ENCODE results near the gene KCTD5.
"Not testable (repeated sequence)": the region's sequence is repeated elsewhere in the genome, so short reads cannot be mapped to it uniquely, and the experiment has no call there.

The KCTD5 gene

DNA sequence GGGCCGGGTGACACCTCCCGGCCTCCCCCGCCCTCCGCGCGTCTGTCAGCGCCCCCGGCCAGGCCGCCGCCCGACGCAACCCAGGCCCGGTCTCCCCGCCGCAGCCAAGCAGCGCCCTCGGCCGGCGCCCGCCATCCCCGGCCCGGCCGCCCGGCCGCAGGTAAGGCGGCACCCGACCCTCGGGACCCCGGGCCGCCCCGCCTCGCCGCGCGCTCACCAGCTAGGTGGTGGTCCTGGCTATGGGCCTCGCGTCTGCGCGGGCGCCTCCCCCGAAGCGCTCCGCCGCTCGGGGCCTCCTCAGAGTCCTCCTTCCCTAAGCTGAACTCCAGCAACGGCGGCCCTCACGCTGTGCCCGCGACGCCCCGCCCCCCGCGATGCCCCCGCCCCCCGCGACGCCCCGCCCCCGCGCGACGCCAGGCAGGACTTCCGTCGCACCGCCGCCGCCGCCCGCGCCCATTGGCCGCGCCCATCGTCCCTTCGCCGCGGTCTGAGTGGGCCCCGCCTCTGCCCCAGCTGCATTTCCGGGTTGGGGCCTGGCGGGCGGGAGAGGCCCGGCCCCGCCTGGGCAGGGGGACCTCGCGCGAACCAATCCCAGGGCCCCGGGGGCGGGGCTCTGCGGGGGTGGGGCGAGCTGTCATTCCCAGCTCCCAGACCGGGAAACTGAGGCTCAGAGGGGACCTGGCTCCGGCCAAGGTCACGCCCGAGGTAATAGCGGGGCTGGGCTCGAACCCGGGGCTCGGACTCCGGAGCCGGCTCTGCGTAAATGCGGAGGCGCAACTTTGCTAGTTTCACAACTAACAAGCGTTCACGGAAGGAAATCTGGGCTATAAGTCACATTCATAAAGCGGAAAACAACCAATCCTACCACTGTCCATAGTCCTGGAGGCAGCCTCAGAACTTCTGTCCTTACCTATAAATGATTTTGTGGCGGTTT lies 9.0 kb upstream of the KCTD5 start:
- Histone ChIP-seq H3K4me1 (ENCODE audit: control insufficient read depth, insufficient read depth, low read length, poor library complexity, severe bottlenecking) (peaks cover 9% of the 10 kb centered on the region), H3K9me3 (ENCODE audit: control insufficient read depth, low read length) (no peaks in the 10 kb centered on the region), H3K27ac (ENCODE audit: low read depth, low read length, severe bottlenecking) (no peak overlapping the region), H3K4me3 (ENCODE audit: extremely low read depth, insufficient read depth, low read length, poor library complexity, severe bottlenecking) (peak overlapping the region; percentile 44), H3K36me3 (ENCODE audit: control insufficient read depth, insufficient read depth, low read length) (no peaks in the 10 kb centered on the region)
- WGBS, 2 experiments (ENCODE audit: insufficient coverage in 2 of 2): 2 to 3% methylated on average over 42 to 63 of the region's 107 CpGs

DNA sequence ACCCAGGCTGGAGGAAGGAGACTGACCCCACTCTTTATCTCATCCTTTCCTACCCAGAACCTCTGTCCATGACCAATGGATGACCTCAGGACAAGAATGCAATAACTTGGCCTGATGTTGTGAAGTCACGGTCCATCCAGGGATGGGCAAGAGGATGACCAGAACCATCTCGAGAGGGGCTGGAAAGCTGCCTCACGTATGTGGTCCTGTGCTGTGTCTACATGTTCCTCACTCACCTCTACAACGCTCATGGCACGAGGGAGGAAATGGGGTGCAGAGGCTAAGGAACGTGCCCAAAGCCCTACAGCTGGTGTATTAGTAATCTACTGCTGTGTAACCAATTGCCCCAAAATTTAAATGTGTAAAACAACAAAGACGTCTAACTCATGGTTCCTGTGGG lies 7.3 kb upstream of the KCTD5 start:
- H3K27ac ChIP-seq (ENCODE audit: low read depth, low read length, severe bottlenecking): no peak overlapping the region
- H3K9me3 ChIP-seq (ENCODE audit: control insufficient read depth, low read length): no peaks in the 10 kb centered on the region
- no peak overlapping the region for H3K4me3 ChIP-seq (ENCODE audit: extremely low read depth, insufficient read depth, low read length, poor library complexity, severe bottlenecking)
- WGBS, 2 experiments (ENCODE audit: insufficient coverage in 2 of 2): 91% methylated on average over 4 to 7 of the region's 7 CpGs
- no peaks in the 10 kb centered on the region for H3K36me3 ChIP-seq (ENCODE audit: control insufficient read depth, insufficient read depth, low read length)
- peaks cover 9% of the 10 kb centered on the region for H3K4me1 ChIP-seq (ENCODE audit: control insufficient read depth, insufficient read depth, low read length, poor library complexity, severe bottlenecking)

DNA sequence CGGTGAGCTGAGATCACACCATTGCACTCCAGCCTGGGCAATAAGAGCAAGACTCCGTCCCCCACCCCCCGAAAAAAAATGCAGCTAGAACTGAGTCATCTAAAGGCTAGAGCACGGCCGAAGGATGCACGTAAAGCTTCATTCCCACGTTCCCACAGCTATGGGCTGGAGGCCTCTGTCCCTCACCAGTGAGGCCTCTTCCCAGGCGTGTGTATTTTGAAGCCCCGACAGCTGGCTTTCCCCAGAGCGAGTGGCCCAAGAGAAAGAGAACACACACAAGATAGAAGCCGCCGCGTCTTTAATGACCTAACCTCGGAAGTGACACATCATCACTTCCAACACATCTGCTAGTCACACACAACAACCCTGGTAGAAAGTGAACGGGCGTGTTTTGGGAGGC lies 6.6 kb upstream of the KCTD5 start:
- Histone ChIP-seq H3K4me3 (ENCODE audit: extremely low read depth, insufficient read depth, low read length, poor library complexity, severe bottlenecking) (no peak overlapping the region), H3K4me1 (ENCODE audit: control insufficient read depth, insufficient read depth, low read length, poor library complexity, severe bottlenecking) (peaks cover 9% of the 10 kb centered on the region), H3K36me3 (ENCODE audit: control insufficient read depth, insufficient read depth, low read length) (no peaks in the 10 kb centered on the region), H3K9me3 (ENCODE audit: control insufficient read depth, low read length) (no peaks in the 10 kb centered on the region), H3K27ac (ENCODE audit: low read depth, low read length, severe bottlenecking) (no peak overlapping the region)
- WGBS, 2 experiments (ENCODE audit: insufficient coverage in 2 of 2): 80 to 83% methylated on average over 8 to 9 of the region's 16 CpGs

DNA sequence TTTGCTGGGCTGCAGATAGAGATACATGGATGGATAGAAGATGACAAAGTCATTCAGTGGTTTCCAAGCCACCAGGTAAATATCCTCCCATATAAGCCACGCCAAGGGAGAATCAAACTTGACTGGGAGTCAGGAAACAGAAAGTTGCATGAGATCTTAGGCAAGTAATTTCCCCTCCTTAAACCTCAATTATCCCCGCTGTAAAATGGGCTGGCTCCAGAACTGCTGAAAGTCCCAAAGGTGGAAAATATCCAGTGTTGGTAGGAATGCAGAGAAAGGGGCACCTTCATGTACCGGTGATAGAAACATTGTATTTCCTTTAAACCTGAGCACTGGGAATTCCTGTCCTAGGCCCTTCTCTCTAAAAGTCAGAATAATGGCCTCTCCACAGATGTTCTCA lies 5.4 kb upstream of the KCTD5 start:
- H3K4me3 ChIP-seq (ENCODE audit: extremely low read depth, insufficient read depth, low read length, poor library complexity, severe bottlenecking); H3K9me3 ChIP-seq (ENCODE audit: control insufficient read depth, low read length); H3K27ac ChIP-seq (ENCODE audit: low read depth, low read length, severe bottlenecking); H3K4me1 ChIP-seq (ENCODE audit: control insufficient read depth, insufficient read depth, low read length, poor library complexity, severe bottlenecking); H3K36me3 ChIP-seq (ENCODE audit: control insufficient read depth, insufficient read depth, low read length): not testable (repeated sequence)
- WGBS, 2 experiments (ENCODE audit: insufficient coverage in 2 of 2): no CpG with 5 or more reads among the region's 3 CpGs

DNA sequence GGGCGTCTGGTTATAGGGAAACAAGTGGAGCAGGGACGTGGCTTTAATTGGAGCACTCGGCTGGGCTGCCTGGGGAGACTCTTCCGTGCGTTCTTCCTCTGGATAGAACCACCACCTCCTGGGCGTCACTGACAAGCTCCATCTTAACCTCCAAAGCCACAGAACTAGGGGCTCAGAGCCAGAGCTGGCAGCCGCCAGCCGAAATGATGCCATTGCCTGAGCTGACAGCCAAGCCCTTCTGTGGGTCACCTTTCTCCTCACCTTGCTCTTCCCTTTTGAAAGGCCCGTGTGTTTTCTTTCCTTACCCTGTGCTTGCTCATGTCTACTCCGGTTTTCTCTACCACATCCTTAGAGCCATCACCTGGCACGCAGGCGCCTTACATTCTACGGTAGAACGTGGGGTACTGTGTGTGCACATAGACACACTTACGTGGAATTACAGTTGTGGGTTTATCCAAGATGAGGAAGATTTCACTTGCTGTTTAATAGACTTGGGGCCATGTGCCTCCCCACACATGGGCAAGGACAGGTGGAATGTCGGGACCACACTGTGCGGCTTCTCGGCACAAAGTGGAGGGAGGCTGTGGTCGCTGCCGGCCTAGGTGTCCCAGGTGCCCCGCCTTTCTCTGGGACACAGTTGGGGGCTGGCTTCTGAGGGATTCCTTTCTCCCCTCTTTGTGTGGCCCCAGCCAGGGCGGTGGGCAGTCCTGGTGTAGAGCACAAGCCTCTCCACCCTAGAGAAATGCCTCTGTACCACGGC lies 3.9 kb upstream of the KCTD5 start:
- not testable (repeated sequence) for H3K9me3 ChIP-seq (ENCODE audit: control insufficient read depth, low read length); H3K36me3 ChIP-seq (ENCODE audit: control insufficient read depth, insufficient read depth, low read length); H3K27ac ChIP-seq (ENCODE audit: low read depth, low read length, severe bottlenecking); H3K4me3 ChIP-seq (ENCODE audit: extremely low read depth, insufficient read depth, low read length, poor library complexity, severe bottlenecking); H3K4me1 ChIP-seq (ENCODE audit: control insufficient read depth, insufficient read depth, low read length, poor library complexity, severe bottlenecking)
- WGBS, 2 experiments (ENCODE audit: insufficient coverage in 2 of 2): no CpG with 5 or more reads among the region's 23 CpGs

DNA sequence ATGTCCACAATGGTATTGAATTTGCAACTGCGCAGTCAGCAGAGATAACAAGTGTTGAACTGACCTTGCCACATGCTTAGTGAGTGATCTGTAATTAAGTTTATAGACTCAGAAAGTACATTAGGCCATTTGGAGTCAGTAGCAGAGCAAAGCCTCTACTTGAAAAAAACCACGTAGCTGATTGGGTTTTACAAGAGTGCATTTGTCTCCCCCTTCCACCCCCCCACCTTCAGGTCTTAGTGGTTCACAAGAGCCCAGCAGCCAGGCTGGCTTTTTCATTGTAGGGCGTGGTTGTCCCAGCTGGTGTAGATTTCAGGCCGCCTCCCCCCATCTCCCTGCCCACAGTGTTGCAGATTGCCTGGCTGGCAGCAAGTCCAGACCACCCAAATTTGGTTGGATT lies 2.4 kb upstream of the KCTD5 start:
- not testable (repeated sequence) for H3K4me1 ChIP-seq (ENCODE audit: control insufficient read depth, insufficient read depth, low read length, poor library complexity, severe bottlenecking); H3K9me3 ChIP-seq (ENCODE audit: control insufficient read depth, low read length); H3K36me3 ChIP-seq (ENCODE audit: control insufficient read depth, insufficient read depth, low read length); H3K27ac ChIP-seq (ENCODE audit: low read depth, low read length, severe bottlenecking); H3K4me3 ChIP-seq (ENCODE audit: extremely low read depth, insufficient read depth, low read length, poor library complexity, severe bottlenecking)
- WGBS, 2 experiments (ENCODE audit: insufficient coverage in 2 of 2): 72 to 75% methylated on average over 2 of the region's 4 CpGs

DNA sequence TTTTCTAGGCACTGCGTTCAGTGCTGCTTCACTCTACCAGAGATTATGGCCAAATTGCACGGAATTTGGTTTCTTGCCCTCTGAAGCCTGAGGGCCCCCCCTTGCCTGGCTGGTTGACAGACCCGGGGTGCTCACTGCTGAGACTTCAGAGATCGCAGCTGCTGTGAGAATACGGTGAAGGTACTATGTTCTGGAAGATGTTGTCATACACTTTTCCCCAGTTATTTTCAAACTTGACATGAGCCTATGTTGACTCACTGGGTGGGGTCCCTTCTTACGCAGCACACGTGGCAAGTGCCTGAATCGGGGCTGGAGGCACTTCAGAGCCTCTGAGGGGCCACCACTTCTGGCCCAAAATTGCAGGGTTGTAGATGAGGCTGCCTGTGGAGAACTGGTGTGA lies 2.0 kb upstream of the KCTD5 start:
- WGBS, 2 experiments (ENCODE audit: insufficient coverage in 2 of 2): 86 to 95% methylated on average over 2 to 3 of the region's 8 CpGs

DNA sequence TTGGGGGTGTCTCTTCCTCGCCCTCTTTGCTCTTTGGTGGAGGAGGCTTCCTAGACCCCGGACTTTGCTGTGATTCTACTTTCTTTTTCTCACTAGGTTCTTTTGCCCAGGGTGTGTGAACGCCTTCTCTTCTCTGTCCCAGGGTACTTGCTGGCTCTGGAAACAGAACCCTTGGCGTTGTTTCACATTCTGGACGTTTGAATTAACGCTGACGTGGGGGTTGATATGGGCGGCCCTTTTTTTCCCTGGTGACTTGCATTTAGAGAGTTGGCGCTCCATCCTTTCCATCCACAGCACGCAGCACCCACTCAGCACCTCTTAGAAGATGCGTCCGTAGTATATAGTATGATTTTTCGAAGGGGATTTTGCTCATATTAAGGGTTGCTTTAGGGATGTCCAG lies 718 bp downstream of the KCTD5 start:
- H3K4me3 ChIP-seq (ENCODE audit: extremely low read depth, insufficient read depth, low read length, poor library complexity, severe bottlenecking): peak overlapping the region; percentile 95
- not testable (repeated sequence) for H3K4me1 ChIP-seq (ENCODE audit: control insufficient read depth, insufficient read depth, low read length, poor library complexity, severe bottlenecking); H3K9me3 ChIP-seq (ENCODE audit: control insufficient read depth, low read length); H3K36me3 ChIP-seq (ENCODE audit: control insufficient read depth, insufficient read depth, low read length); H3K27ac ChIP-seq (ENCODE audit: low read depth, low read length, severe bottlenecking)
- WGBS, 2 experiments (ENCODE audit: insufficient coverage in 2 of 2): 0% methylated on average over 3 of the region's 13 CpGs

More for the DNA sequence above, 2.0 kb upstream of the KCTD5 start:
- not testable (repeated sequence) for H3K4me1 ChIP-seq (ENCODE audit: control insufficient read depth, insufficient read depth, low read length, poor library complexity, severe bottlenecking); H3K27ac ChIP-seq (ENCODE audit: low read depth, low read length, severe bottlenecking); H3K36me3 ChIP-seq (ENCODE audit: control insufficient read depth, insufficient read depth, low read length); H3K4me3 ChIP-seq (ENCODE audit: extremely low read depth, insufficient read depth, low read length, poor library complexity, severe bottlenecking); H3K9me3 ChIP-seq (ENCODE audit: control insufficient read depth, low read length)

DNA sequence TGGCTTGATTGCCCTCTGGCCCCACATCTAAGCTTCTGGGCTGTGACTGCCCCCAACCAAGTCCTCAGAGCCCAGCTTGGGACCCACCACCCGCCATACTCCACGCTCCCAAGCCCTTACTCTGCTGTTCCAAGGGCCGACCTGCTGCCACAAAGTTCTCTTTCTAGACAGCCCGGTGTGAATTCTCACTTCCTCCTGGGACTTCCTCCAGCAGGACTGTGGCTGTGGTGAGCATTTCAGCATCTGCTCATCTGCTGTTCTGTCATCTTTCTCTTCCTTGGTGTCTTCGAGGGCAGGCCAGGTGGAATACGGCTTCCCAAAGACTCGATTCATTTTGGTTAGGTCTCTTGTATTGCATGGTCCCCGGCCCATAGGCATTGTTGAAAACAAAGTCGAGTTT lies 3.8 kb downstream of the KCTD5 start:
- H3K4me3 ChIP-seq (ENCODE audit: extremely low read depth, insufficient read depth, low read length, poor library complexity, severe bottlenecking); H3K9me3 ChIP-seq (ENCODE audit: control insufficient read depth, low read length); H3K27ac ChIP-seq (ENCODE audit: low read depth, low read length, severe bottlenecking); H3K4me1 ChIP-seq (ENCODE audit: control insufficient read depth, insufficient read depth, low read length, poor library complexity, severe bottlenecking): not testable (repeated sequence)
- peaks cover 12% of the 10 kb centered on the region for H3K36me3 ChIP-seq (ENCODE audit: control insufficient read depth, insufficient read depth, low read length)
- WGBS, 2 experiments (ENCODE audit: insufficient coverage in 2 of 2): no CpG with 5 or more reads among the region's 9 CpGs

DNA sequence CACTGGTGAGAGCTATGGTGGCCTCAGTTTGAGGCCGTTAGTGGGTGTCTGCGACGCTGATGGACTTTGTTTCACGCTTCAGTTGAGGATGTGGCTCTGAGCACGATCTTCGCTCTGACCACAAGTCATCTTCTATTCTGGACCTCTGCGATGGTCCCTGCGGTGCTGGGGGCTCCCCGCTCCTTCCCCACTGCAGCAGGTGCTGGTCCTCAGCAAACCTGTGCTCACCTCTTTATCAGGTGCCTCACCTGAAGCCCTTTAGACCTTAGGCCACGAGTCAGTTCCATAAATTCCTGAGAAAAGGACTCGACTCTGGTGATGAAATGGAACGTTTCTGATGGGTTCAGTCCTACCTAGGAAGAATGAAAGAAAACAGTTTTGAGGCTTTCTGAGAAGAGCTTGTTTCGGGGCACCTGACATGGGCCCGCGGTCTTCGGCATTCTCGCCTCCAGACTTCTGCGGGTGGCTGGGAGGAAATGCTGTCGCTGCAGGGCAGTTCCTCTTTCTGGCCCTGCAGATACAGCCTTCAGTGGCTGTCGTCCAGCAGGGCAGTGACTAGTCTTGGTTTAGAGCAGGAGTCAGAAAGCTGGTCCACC lies 4.7 kb downstream of the KCTD5 start:
- no peak overlapping the region for H3K27ac ChIP-seq (ENCODE audit: low read depth, low read length, severe bottlenecking)
- no peaks in the 10 kb centered on the region for H3K4me1 ChIP-seq (ENCODE audit: control insufficient read depth, insufficient read depth, low read length, poor library complexity, severe bottlenecking)
- no peaks in the 10 kb centered on the region for H3K9me3 ChIP-seq (ENCODE audit: control insufficient read depth, low read length)
- peaks cover 16% of the 10 kb centered on the region for H3K36me3 ChIP-seq (ENCODE audit: control insufficient read depth, insufficient read depth, low read length)
- WGBS, 2 experiments (ENCODE audit: insufficient coverage in 2 of 2): 95 to 96% methylated on average over 19 to 20 of the region's 20 CpGs
- H3K4me3 ChIP-seq (ENCODE audit: extremely low read depth, insufficient read depth, low read length, poor library complexity, severe bottlenecking): no peak overlapping the region
